HT-29 (cell line): ENCODE results near the gene FAM240A. TPM values are rescaled to one million over a fixed set of nuclear protein-coding genes. Genes with fewer than 3 reads are reported as not detected.

Experiments
- DNase-seq: peaks from one replicate; pipeline ENCODE4 v3.0.0-alpha.2; 2015; ENCODE audit warnings: low spot score
- small RNA-seq: library from RNA; depleted of rRNA; stranded (forward); fragments of <200 nt; gene quantifications from one replicate; pipeline ENCODE3, GENCODE V24; 2014
- total RNA-seq: library from RNA; depleted of rRNA; stranded (reverse); fragments of >200 nt; shearing (Covaris generic); gene quantifications from 2 replicates; pipeline ENCODE4 v1.2.3, GENCODE V29; 2014; rRNA removed

The FAM240A gene
- total RNA-seq, 1 experiment from 2014 or later, result not detected

GRCh38 chr3:46674031-46674845 lies 61.9 kb downstream of the FAM240A start:
- no peak for DNase-seq

- DNase-seq, result no peak
These were observed 63.1 kb downstream of the FAM240A start for GRCh38 chr3:46675426-46675825.

Small RNAs within 50 kb of the gene (small RNA-seq; reads per million reads assigned to genes)
- gene RF00591, result not detected

Other genes starting within 250 kb of the FAM240A start
- not detected in 2 replicates for gene CCR5, start 241.6 kb upstream of the FAM240A start, total RNA-seq
- 7.4 and 9.7 TPM in 2 replicates for gene CCRL2, start 205.3 kb upstream of the FAM240A start, total RNA-seq
- gene LTF, start 147.6 kb upstream of the FAM240A start, total RNA-seq, result 0.03 and 1.1 TPM in 2 replicates
- gene RTP3, start 114.5 kb upstream of the FAM240A start, total RNA-seq, result not detected in 2 replicates
- gene LRRC2, start 46.2 kb upstream of the FAM240A start, total RNA-seq, result 0.52 and 0.84 TPM in 2 replicates
- 13.2 and 14.9 TPM in 2 replicates for gene ALS2CL, start 81.2 kb downstream of the FAM240A start, total RNA-seq
- 0.16 and 0.18 TPM in 2 replicates for gene TMIE, start 88.9 kb downstream of the FAM240A start, total RNA-seq
- not detected in 2 replicates for gene PRSS50, start 105.3 kb downstream of the FAM240A start, total RNA-seq